ENCODE measurements around the gene NDOR1. TPM values are rescaled to one million over a fixed set of nuclear protein-coding genes. Genes with fewer than 3 reads are reported as not detected.

NDOR1 gene
- total RNA-seq, 4 donors from 2014 or later = 9.4 to 20.1 (median 14.3) TPM

- H3K36me3 ChIP-seq = no peaks in the 10 kb centered on the region
- no peak for DNase-seq (ENCODE audit: low spot score in 2 of 2)
- H3K4me1 ChIP-seq = peaks cover 0 to 41% (median 16%) of the 10 kb centered on the region in 4 donors
- H3K9me3 ChIP-seq = no peaks in the 10 kb centered on the region
- TF ChIP-seq EP300 (IDR thresholded peaks at IDR 0.05) (no peak), POLR2A (IDR thresholded peaks at IDR 0.05) (no peak)
- TF ChIP-seq, protein P1, sequence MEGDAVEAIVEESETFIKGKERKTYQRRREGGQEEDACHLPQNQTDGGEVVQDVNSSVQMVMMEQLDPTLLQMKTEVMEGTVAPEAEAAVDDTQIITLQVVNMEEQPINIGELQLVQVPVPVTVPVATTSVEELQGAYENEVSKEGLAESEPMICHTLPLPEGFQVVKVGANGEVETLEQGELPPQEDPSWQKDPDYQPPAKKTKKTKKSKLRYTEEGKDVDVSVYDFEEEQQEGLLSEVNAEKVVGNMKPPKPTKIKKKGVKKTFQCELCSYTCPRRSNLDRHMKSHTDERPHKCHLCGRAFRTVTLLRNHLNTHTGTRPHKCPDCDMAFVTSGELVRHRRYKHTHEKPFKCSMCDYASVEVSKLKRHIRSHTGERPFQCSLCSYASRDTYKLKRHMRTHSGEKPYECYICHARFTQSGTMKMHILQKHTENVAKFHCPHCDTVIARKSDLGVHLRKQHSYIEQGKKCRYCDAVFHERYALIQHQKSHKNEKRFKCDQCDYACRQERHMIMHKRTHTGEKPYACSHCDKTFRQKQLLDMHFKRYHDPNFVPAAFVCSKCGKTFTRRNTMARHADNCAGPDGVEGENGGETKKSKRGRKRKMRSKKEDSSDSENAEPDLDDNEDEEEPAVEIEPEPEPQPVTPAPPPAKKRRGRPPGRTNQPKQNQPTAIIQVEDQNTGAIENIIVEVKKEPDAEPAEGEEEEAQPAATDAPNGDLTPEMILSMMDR (IDR thresholded peaks at IDR 0.05) = no peak
- WGBS, 2 donors = 81 to 82% methylated on average over 14 to 20 of the region's 22 CpGs
- no peak overlapping the region for H3K27ac ChIP-seq
- no peak overlapping the region for H3K4me3 ChIP-seq
- peaks cover 7 to 43% of the 10 kb centered on the region in 2 donors for H3K27me3 ChIP-seq
Measured at GRCh38 chr9:137171149-137171900, 34.2 kb upstream of the NDOR1 start.

DNA sequence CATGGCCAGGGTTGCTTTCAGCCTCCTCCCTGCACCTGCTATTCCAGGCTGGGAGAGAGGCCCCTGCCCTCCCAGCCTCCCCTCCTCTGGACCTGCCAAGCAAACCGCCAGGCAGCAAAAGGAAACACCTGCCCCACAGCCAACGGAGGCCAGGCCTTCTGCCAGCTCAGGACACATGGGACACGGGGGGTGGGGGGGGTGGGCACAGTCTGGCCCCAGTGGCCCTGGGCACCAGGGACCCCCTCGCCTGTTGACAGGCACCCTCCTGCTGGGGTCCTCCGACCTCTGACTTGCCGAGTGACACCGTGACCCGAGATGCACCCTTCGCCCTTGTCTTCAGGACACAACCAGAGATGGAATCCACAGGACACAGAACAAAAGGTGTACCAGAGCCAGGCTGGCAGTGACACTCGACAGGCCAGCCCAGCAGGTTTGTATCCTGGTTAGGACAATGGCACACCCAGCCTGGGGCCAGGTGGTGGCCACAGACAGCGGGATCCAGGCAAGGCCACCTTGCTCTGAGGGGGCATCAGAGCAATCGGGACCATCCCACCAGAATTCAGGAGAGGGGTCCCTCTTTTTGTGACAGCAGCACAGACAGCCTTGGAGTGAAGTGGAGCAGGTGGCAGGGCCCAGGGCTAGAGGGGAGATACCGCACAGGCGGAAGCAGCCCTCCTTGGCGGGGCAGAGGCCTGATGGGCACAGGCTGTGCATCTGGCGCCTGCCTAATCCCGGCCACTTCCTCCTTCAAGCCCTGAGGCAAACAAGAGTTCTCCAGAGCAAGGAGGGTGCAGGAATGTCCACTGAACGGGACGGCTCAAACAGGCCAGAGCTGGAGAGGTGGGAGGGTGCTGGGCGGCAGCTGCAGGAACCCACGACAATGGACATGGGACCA lies 32.4 kb upstream of the NDOR1 start:
- H3K4me1 ChIP-seq = peaks cover 0 to 27% (median 11%) of the 10 kb centered on the region in 4 donors
- DNase-seq (ENCODE audit: low spot score in 2 of 2) = no peak
- H3K4me3 ChIP-seq = no peak overlapping the region
- peaks cover 0 to 14% (median 0%) of the 10 kb centered on the region in 3 donors for H3K36me3 ChIP-seq
- TF ChIP-seq POLR2A (IDR thresholded peaks at IDR 0.05) (no peak), EP300 (IDR thresholded peaks at IDR 0.05) (no peak)
- TF ChIP-seq, protein P1 (IDR thresholded peaks at IDR 0.05) = no peak
- no peak overlapping the region for H3K27ac ChIP-seq
- H3K27me3 ChIP-seq = peaks cover 4 to 25% of the 10 kb centered on the region in 2 donors
- no peaks in the 10 kb centered on the region for H3K9me3 ChIP-seq
- WGBS, 2 donors = 55 to 61% methylated on average over 13 to 21 of the region's 21 CpGs

DNA sequence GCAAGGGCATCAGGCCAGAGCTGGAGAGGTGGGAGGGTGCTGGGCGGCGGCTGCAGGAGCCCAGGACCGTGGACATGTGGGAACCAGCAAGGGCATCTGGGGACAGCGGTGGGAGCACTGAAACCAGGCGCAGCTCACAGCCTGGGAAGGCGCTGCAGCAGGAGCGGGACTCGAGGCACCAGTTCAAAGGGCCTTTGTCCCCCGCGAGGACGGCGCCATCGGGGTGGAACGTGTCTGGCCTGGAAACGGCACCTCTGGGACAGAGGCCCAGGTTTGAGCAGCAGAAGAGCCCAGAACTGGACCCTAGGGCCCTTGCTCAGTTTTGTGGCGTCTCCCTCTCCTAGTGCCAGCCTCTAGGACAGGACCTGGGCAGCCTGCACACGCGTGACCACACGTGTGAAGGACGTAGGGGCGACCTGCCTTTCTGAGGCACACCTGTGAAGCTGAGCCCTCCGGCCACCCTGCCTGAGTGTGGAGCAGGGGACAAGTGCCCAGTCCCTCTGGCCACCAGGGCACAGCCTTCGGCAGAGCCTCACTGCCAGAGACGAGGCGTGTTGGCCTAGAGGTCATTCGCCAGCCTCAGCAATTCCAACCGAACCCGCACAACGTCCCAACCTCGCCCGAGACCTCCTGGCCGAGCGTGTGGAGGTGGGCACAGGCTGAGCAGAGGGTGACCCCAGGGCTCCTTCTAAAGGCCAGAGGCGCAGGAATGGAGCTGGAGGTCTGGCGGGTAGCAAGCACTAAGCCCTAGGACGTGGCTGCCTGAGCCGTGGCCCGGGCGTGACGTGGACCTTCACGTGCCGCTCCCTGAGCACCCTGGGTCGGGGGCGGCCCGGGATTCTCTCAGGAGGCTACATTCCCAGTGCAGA lies 31.5 kb upstream of the NDOR1 start:
- H3K27ac ChIP-seq = no peak overlapping the region
- peaks cover 0 to 18% (median 5%) of the 10 kb centered on the region in 4 donors for H3K4me1 ChIP-seq
- H3K36me3 ChIP-seq = peaks cover 0 to 23% (median 0%) of the 10 kb centered on the region in 3 donors
- H3K27me3 ChIP-seq = peaks cover 4 to 20% of the 10 kb centered on the region in 2 donors
- no peak for DNase-seq (ENCODE audit: low spot score in 2 of 2)
- H3K9me3 ChIP-seq = no peaks in the 10 kb centered on the region
- TF ChIP-seq, protein P1 (IDR thresholded peaks at IDR 0.05) = no peak
- no peak for TF ChIP-seq POLR2A (IDR thresholded peaks at IDR 0.05)
- no peak overlapping the region for H3K4me3 ChIP-seq
- WGBS, 2 donors = 82 to 83% methylated on average over 35 to 40 of the region's 45 CpGs

- H3K36me3 ChIP-seq = peaks cover 0 to 31% (median 8%) of the 10 kb centered on the region in 3 donors
- H3K27ac ChIP-seq = no peak overlapping the region
- 41 to 45% methylated on average over 11 to 27 of the region's 34 CpGs for WGBS, 2 donors
- DNase-seq (ENCODE audit: low spot score in 2 of 2) = no peak
- H3K4me3 ChIP-seq = no peak overlapping the region
- H3K9me3 ChIP-seq = no peaks in the 10 kb centered on the region
- H3K4me1 ChIP-seq = peaks cover 0 to 10% (median under 1%) of the 10 kb centered on the region in 4 donors
- no peak for TF ChIP-seq EP300 (IDR thresholded peaks at IDR 0.05)
- TF ChIP-seq, protein P1 (IDR thresholded peaks at IDR 0.05) = no peak
- peaks cover 1 to 18% of the 10 kb centered on the region in 2 donors for H3K27me3 ChIP-seq
Measured at GRCh38 chr9:137174722-137175293, 30.7 kb upstream of the NDOR1 start.
